ENCODE data around the gene LSM3.

Gene LSM3

DNA sequence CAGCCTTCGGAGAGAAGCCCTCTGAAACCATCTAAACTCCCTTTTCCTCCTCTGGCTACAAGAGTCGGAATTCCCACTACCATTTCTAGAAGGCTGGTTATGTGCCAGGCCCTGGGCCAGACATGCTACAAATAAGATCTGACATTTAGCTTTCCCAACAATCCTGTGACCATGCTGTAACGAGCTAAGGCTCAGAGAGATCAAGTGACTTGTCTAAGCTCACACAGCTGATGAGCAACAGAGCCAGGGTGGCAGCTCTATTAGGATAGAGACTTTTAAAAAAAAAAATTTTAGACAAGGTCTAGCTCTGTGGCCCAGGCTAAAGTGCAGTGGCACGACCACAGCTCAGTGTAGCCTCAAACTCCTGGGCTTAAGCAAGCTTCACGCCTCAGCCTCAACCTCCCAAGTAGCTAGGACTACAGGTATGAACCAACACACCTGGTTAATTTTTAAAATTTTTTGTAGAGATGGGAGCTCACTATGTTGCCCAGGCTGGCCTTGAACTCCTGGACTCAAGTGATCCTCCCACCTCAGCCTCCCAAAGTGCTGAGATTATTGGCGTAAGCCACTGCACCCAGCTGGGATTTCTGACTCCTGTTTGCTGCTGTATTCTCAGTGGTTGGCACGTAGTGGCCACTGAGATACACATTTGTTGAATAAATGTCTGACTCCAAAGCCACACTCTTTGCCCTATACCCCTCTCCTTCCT, 34.6 kb downstream of the LSM3 start:
- no peak overlapping the region for H3K4me3 ChIP-seq (ENCODE audit: severe bottlenecking)
- DNase-seq (ENCODE audit: low spot score) (no peak), ATAC-seq (ENCODE audit: low read depth) (no peak)
- TF ChIP-seq, protein P1, sequence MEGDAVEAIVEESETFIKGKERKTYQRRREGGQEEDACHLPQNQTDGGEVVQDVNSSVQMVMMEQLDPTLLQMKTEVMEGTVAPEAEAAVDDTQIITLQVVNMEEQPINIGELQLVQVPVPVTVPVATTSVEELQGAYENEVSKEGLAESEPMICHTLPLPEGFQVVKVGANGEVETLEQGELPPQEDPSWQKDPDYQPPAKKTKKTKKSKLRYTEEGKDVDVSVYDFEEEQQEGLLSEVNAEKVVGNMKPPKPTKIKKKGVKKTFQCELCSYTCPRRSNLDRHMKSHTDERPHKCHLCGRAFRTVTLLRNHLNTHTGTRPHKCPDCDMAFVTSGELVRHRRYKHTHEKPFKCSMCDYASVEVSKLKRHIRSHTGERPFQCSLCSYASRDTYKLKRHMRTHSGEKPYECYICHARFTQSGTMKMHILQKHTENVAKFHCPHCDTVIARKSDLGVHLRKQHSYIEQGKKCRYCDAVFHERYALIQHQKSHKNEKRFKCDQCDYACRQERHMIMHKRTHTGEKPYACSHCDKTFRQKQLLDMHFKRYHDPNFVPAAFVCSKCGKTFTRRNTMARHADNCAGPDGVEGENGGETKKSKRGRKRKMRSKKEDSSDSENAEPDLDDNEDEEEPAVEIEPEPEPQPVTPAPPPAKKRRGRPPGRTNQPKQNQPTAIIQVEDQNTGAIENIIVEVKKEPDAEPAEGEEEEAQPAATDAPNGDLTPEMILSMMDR (IDR thresholded peaks at IDR 0.05; ENCODE audit: poor library complexity, severe bottlenecking): no peak
- no peaks in the 10 kb centered on the region for H3K4me1 ChIP-seq (ENCODE audit: insufficient read depth, poor library complexity, severe bottlenecking)
- no peaks in the 10 kb centered on the region for H3K9me3 ChIP-seq (ENCODE audit: severe bottlenecking)
- no peaks in the 10 kb centered on the region for H3K36me3 ChIP-seq (ENCODE audit: low read depth)
- no peak overlapping the region for H3K27ac ChIP-seq (ENCODE audit: poor library complexity, severe bottlenecking)
- H3K27me3 ChIP-seq (ENCODE audit: insufficient read depth, poor library complexity, severe bottlenecking): no peaks in the 10 kb centered on the region

DNA sequence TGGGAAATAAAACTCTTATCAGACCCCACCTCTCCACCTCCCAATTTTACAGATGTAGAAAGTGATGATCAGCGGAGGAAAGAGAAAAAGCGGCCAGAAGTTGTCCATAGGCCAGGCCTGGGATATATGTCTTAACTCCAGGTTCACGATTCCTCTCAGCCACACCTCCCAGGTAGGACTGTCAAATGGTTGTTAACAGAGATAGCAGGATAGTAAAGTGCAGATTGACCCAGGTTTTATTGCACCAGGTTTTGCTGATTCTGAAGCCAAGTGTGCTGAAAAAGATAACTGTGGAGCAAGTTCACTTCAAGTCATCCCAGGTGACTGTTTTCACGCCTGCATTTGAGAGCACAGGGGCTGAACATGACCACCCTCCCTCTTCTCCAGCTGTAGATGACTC, 36.1 kb downstream of the LSM3 start:
- no peak for DNase-seq (ENCODE audit: low spot score)
- H3K4me3 ChIP-seq (ENCODE audit: severe bottlenecking): no peak overlapping the region
- no peaks in the 10 kb centered on the region for H3K36me3 ChIP-seq (ENCODE audit: low read depth)
- H3K27me3 ChIP-seq (ENCODE audit: insufficient read depth, poor library complexity, severe bottlenecking): no peaks in the 10 kb centered on the region
- TF ChIP-seq, protein P1 (IDR thresholded peaks at IDR 0.05; ENCODE audit: poor library complexity, severe bottlenecking): no peak
- ATAC-seq (ENCODE audit: low read depth): no peak
- no peak overlapping the region for H3K27ac ChIP-seq (ENCODE audit: poor library complexity, severe bottlenecking)
- no peaks in the 10 kb centered on the region for H3K4me1 ChIP-seq (ENCODE audit: insufficient read depth, poor library complexity, severe bottlenecking)
- H3K9me3 ChIP-seq (ENCODE audit: severe bottlenecking): no peaks in the 10 kb centered on the region

DNA sequence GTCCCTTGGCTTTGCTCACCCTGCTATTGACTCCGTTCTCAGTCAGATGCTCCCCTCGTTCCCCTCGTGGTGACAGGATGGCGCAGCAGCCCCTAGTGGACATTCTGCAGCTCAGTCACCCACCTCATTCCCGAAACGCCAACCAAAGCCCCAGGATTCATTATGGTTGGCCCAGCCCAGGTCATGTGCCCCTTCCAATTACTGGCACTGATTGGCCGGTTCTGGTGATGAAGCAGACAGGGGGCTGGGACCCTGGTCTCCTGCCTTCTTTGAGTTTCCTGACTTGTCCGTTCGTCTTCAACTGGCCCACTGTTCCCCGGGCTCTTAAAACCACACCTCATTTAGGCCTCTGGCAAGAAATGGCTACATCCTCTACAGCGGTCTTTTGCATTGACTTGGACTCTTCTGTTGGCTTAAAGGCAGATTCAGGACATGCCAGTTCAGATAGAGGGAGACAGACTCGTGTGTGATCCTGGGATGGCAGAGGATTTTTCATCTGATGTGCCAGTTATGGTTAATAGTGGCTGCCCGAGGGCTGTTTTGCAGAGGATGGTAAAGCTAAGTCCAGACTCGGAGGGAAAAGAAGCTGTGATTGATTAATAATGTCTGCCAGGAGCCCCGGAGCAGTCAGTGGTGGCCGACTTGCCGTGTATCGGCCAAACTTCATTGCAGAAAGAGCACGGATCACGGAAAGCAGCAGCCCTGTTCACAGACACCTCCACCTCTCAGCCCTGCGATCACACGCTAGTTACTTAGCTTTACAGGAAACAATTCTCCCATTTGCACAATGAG, 37.8 kb downstream of the LSM3 start:
- no peaks in the 10 kb centered on the region for H3K36me3 ChIP-seq (ENCODE audit: low read depth)
- no peak overlapping the region for H3K27ac ChIP-seq (ENCODE audit: poor library complexity, severe bottlenecking)
- TF ChIP-seq, protein P1 (IDR thresholded peaks at IDR 0.05; ENCODE audit: poor library complexity, severe bottlenecking): no peak
- H3K4me1 ChIP-seq (ENCODE audit: insufficient read depth, poor library complexity, severe bottlenecking): no peaks in the 10 kb centered on the region
- no peak overlapping the region for H3K4me3 ChIP-seq (ENCODE audit: severe bottlenecking)
- DNase-seq (ENCODE audit: low spot score): no peak
- H3K27me3 ChIP-seq (ENCODE audit: insufficient read depth, poor library complexity, severe bottlenecking): no peaks in the 10 kb centered on the region
- no peak for ATAC-seq (ENCODE audit: low read depth)
- H3K9me3 ChIP-seq (ENCODE audit: severe bottlenecking): no peaks in the 10 kb centered on the region

DNA sequence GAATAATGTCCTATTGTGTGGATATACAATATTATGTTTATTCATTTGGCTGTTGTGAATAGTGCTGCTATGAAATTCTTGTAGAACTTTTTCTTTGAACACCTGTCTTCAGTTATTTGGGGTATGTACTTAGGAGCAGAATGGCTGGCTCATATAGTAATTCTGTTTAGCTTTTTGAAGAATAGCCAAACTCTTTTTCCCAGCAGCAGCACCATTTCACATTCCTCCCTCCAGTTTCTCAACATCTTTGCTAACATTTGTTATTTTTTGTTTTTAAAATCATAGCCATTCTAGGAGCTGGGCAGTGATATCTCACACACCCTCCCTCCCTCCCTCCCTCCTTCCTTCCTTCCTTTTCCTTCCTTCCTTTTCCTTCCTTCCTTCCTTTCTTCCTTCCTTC, 39.7 kb downstream of the LSM3 start:
- Histone ChIP-seq H3K9me3 (ENCODE audit: severe bottlenecking) (peaks cover under 1% of the 10 kb centered on the region), H3K4me1 (ENCODE audit: insufficient read depth, poor library complexity, severe bottlenecking) (no peaks in the 10 kb centered on the region), H3K27me3 (ENCODE audit: insufficient read depth, poor library complexity, severe bottlenecking) (no peaks in the 10 kb centered on the region), H3K36me3 (ENCODE audit: low read depth) (no peaks in the 10 kb centered on the region), H3K4me3 (ENCODE audit: severe bottlenecking) (no peak overlapping the region), H3K27ac (ENCODE audit: poor library complexity, severe bottlenecking) (no peak overlapping the region)
- DNase-seq (ENCODE audit: low spot score) (no peak), ATAC-seq (ENCODE audit: low read depth) (no peak)
- TF ChIP-seq, protein P1 (IDR thresholded peaks at IDR 0.05; ENCODE audit: poor library complexity, severe bottlenecking): no peak

DNA sequence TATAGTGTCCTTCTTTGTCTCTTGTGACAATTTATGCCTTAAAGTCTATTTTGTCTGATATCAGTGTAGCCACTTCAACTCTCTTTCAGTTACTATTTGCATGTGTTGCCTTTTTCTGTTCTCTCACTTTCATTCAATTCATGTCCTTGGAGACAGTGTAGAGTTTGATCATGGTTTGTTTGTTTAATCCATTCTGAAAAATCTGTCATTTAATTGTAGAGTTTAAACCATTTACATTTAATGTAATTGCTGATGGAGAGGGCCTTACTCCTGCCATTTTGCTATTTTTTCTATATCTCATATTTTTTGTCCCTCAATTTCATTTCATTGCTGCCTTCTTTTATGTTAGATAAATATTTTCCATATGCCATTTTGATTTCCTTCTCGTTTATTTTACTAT, 42.3 kb downstream of the LSM3 start:
- no peak overlapping the region for H3K4me3 ChIP-seq (ENCODE audit: severe bottlenecking)
- no peaks in the 10 kb centered on the region for H3K36me3 ChIP-seq (ENCODE audit: low read depth)
- H3K27ac ChIP-seq (ENCODE audit: poor library complexity, severe bottlenecking): no peak overlapping the region
- H3K4me1 ChIP-seq (ENCODE audit: insufficient read depth, poor library complexity, severe bottlenecking): no peaks in the 10 kb centered on the region
- TF ChIP-seq, protein P1 (IDR thresholded peaks at IDR 0.05; ENCODE audit: poor library complexity, severe bottlenecking): no peak
- DNase-seq (ENCODE audit: low spot score): no peak
- H3K9me3 ChIP-seq (ENCODE audit: severe bottlenecking): peaks cover 3% of the 10 kb centered on the region
- no peak for ATAC-seq (ENCODE audit: low read depth)
- H3K27me3 ChIP-seq (ENCODE audit: insufficient read depth, poor library complexity, severe bottlenecking): no peaks in the 10 kb centered on the region

All from RWPE2 (cell line).